HFFc6 (cell line): Measurements from ENCODE around the gene TMEM98. TPM values are rescaled to one million over a fixed set of nuclear protein-coding genes. Genes with fewer than 3 reads are reported as not detected.

Source experiments
- DNase-seq: peaks from one replicate; pipeline ENCODE4 v3.0.0-alpha.2; 2018
- H3K27ac Mint-ChIP-seq: 2 replicates; pipeline ENCODE4 v1.8.0; 2020; ENCODE audit warnings: mild to moderate bottlenecking, mixed read lengths
- H3K27me3 Mint-ChIP-seq: 2 replicates; pipeline ENCODE4 v1.8.0; 2021; ENCODE audit warnings: mild to moderate bottlenecking, moderate library complexity, mixed read lengths; ENCODE audit not compliant: insufficient read depth
- H3K36me3 Mint-ChIP-seq: 2 replicates; pipeline ENCODE4 v1.8.0; 2021; ENCODE audit warnings: low read depth, mixed read lengths
- H3K4me1 Mint-ChIP-seq: 2 replicates; pipeline ENCODE4 v1.8.0; 2020; ENCODE audit warnings: low read depth, mixed read lengths
- H3K4me3 Mint-ChIP-seq: 2 replicates; pipeline ENCODE4 v1.8.0; 2020; ENCODE audit warnings: mild to moderate bottlenecking, moderate library complexity, mixed read lengths
- H3K9me3 Mint-ChIP-seq: 2 replicates; pipeline ENCODE4 v1.8.0; 2020; ENCODE audit warnings: mild to moderate bottlenecking, mixed read lengths
- CTCF ChIP-seq: fragments of 200-600 bp; sonication (generic); IDR thresholded peaks from 2 replicates; pipeline ENCODE4 v1.5.0; 2021; ENCODE audit warnings: antibody characterized with exemption, mild to moderate bottlenecking
- total RNA-seq, 6 experiments: library from RNA; stranded (reverse); fragmentation: NEBNext Ultra II Directional; extraction: Animal tissue kit (Norgen Biotek cat#: 25700); gene quantifications; 2 replicates in 1 of 6; 3 replicates in 5 of 6; pipeline ENCODE4 v1.2.3, GENCODE V29; 2021

TMEM98 gene
- total RNA-seq, 6 experiments from 2014 or later, result 34.4 to 66.9 (median 38.5) TPM

GRCh38 chr17:32992321-32993033 lies 64.5 kb downstream of the TMEM98 start:
- H3K27ac Mint-ChIP-seq, result no peak overlapping the region
- H3K27me3 Mint-ChIP-seq, result peaks cover 13% of the 10 kb centered on the region
- H3K4me1 Mint-ChIP-seq, result no peaks in the 10 kb centered on the region
- peaks cover 9% of the 10 kb centered on the region for H3K36me3 Mint-ChIP-seq
- peaks cover 16% of the 10 kb centered on the region for H3K9me3 Mint-ChIP-seq
- no peak for DNase-seq
- TF ChIP-seq CTCF, result no peak
- H3K4me3 Mint-ChIP-seq, result no peak overlapping the region

DNA sequence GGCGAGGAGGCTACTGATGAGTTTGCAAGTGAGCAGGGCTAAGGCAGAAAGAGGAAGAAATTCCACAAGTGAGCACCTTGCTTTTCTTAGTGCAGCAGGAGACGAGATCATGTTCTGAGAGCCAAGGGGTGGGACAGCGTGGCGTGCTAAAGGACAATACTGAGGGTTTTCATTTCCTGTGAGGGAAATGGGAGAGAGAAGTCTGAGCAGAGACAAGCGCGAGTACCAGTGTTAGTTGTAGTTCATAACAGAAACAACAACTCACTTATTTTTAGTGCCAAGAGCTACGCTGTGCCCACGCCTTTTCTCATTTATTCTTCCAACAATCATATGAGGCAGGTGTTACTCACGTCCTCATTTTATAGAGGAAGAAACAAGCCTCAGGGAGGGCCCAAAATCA lies 66.0 kb downstream of the TMEM98 start:
- DNase-seq, result no peak
- Mint-ChIP-seq H3K27ac (no peak overlapping the region), H3K4me1 (peaks cover 9% of the 10 kb centered on the region), H3K27me3 (peaks cover 18% of the 10 kb centered on the region), H3K36me3 (peaks cover 3% of the 10 kb centered on the region; the same call in 1 of the 2 replicates), H3K4me3 (no peak overlapping the region), H3K9me3 (peaks cover 4% of the 10 kb centered on the region; the same call in 1 of the 2 replicates)
- TF ChIP-seq CTCF, result no peak

Other genes starting within 250 kb of the TMEM98 start
- gene MYO1D, start 51.0 kb upstream of the TMEM98 start, total RNA-seq, result 10 to 100 TPM in 2 of 6 experiments, 1 to 10 TPM in 4; 3.8 to 28.8 (median 4.8) TPM
- not detected for gene SPACA3, start 63.7 kb downstream of the TMEM98 start, total RNA-seq